PC-9 (cell line): ENCODE measurements around the gene SEC14L6.
"Not testable (repeated sequence)": the region's sequence is repeated elsewhere in the genome, so short reads cannot be mapped to it uniquely, and the experiment has no call there.

Source experiments
- CTCF ChIP-seq: fragments of 200-600 bp; sonication (generic); conservative IDR thresholded peaks from 2 replicates; pipeline ENCODE4 v1.6.1; 2017; ENCODE audit warnings: mixed run types, antibody characterized with exemption, mild to moderate bottlenecking, moderate library complexity
- EZH2 ChIP-seq: fragments of 200-600 bp; sonication (generic); IDR thresholded peaks from 2 replicates; pipeline ENCODE4 v1.8.0; 2017; ENCODE audit warnings: antibody characterized with exemption, low read depth

GRCh38 chr22:30567277-30567676 lies 20.7 kb upstream of the SEC14L6 start:
- not testable (repeated sequence) for TF ChIP-seq CTCF, EZH2
